ENCODE data around the gene ACTN1.
"Not testable (repeated sequence)": the region's sequence is repeated elsewhere in the genome, so short reads cannot be mapped to it uniquely, and the experiment has no call there.

The ACTN1 gene

GRCh38 chr14:68853749-68854148, 125.4 kb downstream of the ACTN1 start:
- no peak for DNase-seq

GRCh38 chr14:68852493-68852892, 126.6 kb downstream of the ACTN1 start:
- DNase-seq, result not testable (repeated sequence)

GRCh38 chr14:68851078-68851477, 128.0 kb downstream of the ACTN1 start:
- DNase-seq, result no peak

GRCh38 chr14:68849416-68849815, 129.7 kb downstream of the ACTN1 start:
- DNase-seq, result no peak

GRCh38 chr14:68848253-68848652, 130.8 kb downstream of the ACTN1 start:
- no peak for DNase-seq

DNA sequence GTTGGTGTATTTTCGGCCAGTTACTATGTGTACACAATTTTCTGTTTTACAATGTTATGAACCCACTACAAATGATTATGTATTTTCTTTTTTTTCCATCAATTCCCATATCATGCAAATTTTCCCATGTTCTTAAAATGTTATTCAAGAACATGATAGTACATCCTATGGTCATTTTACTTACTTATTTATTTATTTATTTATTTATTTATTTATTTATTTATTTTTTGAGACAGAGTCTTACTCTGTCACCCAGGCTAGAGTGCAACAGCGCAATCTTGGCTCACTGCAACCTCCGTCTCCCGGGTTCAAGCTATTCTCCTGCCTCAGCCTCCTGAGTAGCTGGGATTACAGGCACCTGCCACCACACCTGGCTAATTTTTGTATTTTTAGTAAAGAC, 131.5 kb downstream of the ACTN1 start:
- not testable (repeated sequence) for DNase-seq

DNA sequence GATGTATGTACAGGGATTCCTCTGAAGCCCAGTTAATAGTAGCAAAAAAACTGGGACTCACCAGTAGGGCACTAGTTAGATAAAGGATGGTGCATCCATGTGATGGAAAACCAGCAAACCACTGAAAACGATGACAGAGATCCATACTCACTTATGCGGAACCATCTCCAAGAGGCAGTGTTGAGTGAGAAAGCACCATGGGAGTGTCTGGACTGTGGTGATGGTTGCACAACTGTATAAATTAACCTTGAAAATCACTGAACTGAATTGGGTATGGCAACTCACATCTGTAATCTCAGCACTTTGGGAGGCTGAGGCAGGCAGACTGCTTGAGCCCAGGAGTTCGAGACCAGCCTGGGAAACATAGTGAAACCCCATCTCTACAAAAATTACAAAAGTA, 132.6 kb downstream of the ACTN1 start:
- no peak for DNase-seq

DNA sequence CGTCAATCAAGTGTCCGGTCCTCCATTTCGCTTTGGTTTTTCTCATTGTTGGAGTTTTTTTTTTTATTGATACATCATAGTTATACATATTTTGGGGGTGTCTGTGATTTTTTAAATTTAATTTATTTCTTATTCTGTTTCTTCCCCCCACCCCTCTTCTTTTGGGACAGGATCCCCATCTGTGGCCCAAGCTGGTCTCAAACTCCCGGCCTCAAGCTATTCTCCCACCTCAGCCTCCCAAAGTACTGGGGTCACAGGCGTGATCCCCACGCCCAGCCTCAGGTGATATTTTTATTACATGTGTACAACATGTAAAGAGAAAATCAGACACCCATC, 134.9 kb downstream of the ACTN1 start:
- no peak for DNase-seq

DNA sequence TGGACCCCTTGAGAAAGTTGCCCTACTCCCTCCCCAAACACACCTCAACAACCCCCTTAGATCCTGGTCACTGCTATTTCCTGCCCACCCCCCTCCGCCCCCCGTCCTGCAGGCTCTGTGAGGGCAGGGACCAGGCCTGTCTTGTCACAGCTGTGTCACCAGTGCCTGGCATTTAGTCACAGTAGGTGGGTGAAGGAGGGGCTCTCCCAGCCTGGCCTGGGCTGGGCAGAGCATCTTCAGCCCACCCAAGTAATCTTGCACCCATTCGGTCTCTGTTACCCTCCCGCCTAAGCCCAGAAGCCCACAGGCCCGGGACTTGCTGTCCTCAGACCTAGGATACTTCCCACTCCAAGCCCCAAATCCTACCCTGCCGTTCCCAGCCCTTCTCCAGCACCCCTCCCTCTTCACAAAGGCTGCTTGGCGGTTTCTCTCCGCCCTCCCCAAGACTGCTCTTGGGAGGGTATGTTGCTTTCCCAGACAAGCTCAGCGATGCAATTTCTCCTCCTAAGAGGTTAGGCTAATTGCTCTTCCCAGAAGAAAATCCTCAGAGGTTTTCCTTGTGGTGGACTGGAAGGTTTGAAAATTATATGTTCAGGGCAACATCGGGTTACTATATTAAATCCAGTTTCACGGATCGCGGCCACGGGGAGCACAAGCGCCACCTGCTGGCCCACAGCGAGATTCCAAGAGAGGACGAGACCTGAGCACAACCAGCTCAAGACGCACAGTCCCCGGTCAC, 135.5 kb downstream of the ACTN1 start:
- DNase-seq, result peak; percentile 74 to 88 (median 84)

GRCh38 chr14:68842298-68842697, 136.8 kb downstream of the ACTN1 start:
- DNase-seq, result no peak

DNA sequence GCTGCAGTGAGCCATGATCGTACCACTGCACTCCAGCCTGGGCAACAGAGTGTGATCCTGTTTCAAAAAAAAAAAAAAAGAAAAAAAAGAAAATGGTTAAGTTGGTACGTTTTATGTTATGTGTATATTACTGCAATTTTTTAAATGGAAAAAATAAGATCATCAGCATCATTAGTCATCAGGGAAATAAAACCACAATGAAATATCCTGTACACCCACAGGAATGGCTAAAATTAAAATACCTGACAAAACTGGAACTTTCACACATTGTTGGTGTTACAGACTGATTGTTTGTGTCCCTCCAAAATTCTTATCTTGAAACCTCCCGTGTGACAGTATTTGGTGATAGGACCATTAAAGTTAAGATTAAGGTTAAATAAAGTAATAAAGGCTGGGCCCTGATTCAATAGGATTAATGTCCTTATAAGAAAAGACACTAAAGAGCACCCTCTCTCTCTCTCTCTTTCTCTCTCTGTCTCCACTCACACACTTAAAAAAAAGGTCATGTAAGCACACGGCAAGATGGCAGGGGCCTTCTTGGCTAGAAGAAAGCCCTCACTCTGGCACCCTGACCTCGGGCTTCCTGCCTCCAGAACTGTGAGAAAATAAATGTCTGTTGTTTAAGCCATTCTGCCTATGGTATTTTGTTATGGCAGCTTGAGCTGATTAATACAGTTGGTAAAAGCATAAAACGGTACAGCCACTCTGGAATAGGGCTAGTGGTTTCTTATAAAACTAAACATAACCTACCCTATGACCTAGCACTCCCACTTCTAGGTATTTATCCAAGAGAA, 137.9 kb downstream of the ACTN1 start:
- no peak for DNase-seq

DNA sequence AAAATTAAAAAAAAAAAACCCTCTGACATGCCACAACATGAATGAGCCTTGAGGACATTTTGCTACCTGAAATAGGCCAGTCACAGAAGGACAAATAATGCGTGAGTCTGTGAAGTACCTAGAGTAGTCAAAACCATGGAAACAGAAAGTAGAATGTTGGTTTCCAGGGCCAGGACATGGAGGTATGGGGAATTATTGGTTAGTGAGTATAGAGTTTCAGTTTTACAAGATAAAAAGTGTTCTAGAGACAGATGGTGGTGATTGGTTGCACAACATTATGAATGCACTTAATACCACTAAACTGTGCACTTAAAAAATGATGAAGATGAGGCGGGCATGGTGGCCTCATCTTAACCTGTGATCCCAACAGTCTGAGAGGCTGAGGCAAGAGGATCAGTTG, 138.6 kb downstream of the ACTN1 start:
- no peak for DNase-seq

DNA sequence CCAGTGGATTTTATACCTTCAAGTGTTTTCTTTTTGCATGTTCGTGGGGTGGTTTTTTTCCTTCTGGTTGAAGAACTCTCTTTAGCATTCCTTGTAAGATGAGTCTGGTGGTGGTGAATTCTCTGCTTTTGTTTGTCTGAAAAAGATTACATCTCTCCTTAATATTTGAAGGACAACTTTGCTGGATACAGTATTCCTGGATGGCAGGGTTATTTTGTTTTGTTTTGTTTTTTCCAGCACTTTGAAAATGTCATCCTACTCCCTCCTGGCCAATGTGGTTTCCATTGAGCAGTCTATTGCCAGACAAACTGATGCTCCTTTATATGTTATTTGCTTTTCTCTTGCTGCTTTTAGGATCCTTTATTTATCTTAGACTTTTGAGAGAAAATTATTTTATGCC, 143.0 kb downstream of the ACTN1 start:
- no peak for DNase-seq

DNA sequence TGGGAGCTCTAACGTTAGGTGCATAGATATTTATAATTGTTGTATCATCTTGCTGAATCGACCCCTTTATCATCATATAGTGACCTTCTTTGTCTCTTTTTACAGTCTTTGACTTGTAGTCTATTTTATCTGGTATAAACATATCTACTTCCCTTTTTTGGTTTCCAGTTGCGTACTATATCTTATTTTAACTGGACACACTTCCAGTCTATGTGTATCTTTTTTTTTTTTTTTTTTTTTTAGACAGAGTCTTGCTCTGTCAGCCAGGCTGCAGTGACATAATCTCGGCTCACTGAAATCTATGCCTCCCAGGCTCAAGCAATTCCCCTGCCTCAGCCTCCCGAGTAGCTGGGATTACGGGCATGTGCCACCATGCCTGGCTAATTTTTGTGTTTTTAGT, 144.3 kb downstream of the ACTN1 start:
- peak in 2 of 3 donors; percentile 38 to 41 for DNase-seq

GRCh38 chr14:68828698-68829097, 150.4 kb downstream of the ACTN1 start:
- peak in 1 of 3 donors; percentile 18 for DNase-seq

- DNase-seq, result no peak
Observed at GRCh38 chr14:68825729-68826128, 153.4 kb downstream of the ACTN1 start.

GRCh38 chr14:68824517-68825347, 154.4 kb downstream of the ACTN1 start:
- peak; percentile 69 to 84 (median 70) for DNase-seq

- DNase-seq, result no peak
Observed at GRCh38 chr14:68824207-68824516, 154.9 kb downstream of the ACTN1 start.
